GM11168 (cell line): ENCODE results near the gene WNT7B.

ENCODE experiments used
- in situ Hi-C: fragments of 300-500 bp; cut with MboI; formaldehyde crosslinking; loops from one replicate; pipeline ENCODE4 v1.12.0; 2022; ENCODE audit warnings: low sequenced_read_pairs; ENCODE audit not compliant: unreplicated experiment

Gene WNT7B

DNA sequence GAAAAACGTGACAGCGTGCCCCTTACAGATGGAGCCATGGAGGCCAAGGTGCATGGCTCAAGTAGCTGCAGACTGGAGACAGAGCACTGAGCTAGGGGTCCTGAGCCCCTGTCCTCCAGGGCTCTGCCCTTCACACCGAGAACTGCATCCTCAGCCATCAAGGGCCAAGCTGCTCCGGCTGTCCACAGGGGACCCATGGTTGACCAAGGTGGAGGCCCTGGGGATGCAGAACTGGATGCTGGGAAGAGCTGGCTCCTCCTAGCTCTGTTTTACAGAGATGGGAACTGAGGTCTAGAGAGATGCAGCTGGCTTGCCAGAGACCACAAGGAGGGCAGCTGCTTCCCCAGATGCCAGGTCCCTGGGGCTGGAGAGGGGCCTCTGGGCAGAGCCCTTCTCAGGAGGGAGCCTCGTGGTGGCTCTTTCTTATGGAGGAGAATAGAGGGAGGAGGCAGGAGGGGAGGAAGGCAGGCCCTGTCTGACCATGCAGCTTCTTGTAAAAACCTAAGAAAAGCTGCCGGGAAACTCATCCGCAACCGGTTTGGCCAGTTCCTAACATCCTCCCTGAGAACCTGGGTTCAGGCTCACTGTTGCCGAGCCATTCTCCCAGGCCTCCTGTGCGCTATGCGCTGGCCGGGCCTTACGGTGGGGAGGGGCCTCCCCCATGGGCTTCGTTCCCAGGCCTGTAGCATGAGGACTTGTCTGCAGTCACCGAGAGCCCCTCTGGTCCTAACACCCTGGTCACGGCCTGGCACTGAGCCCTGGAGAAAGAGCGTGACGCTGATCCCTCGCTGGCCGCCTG is 80.6 kb downstream of the WNT7B start:
- in situ Hi-C loops = no loop called here

DNA sequence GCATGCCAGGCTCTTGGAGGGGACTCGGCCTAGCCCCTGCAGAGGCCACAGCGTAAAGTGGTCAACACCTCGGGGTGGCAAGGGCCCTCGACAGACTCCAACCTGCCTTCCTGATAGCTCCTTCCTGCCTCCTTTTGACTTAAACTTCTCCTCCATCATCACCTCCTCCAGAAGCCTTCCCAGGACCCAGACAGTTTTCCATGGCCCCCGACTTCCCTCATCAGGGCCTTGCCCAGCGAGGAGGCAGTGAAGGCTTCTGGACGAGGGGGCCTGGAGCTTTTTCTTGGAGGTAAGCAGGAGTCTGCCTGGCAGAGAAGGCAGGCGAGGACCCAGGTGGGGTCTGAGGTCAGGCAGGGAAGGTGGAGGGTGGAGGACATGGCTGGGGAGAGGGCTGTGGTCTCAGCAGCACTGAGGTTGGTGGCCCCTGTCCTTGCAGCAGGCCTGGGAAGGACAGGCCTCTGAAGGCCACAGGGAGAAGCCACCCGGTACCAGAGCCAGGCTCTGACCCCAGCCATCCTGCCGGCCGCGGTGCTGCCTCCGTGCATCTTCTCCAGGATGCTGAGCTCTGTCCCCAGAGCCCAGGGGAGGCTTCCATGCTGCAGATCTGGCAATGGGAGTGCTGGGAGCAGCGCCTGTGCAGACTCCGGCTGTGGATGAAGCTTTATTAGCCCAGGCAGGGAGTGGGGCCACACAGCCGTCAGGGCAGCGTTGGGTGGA is 81.4 kb downstream of the WNT7B start:
- in situ Hi-C loops = no loop called here

DNA sequence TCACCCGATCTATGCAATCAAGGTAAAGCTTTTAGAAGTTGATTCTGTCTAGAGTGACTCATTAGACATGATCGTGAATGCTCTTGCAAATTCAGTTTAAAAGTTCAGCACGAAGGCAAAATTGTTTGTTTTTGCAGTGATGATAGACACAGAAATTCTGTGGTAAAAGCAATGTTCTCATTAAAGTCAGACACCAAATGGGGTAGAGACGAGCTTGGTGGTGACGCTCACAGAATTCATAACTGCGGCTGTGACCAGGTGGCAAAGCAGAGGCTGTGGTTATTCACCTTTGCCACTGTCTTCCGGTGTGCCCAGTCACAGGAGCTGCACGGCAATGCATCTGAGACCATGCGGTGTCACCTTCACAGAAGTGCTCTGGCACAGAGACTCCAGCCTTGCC is 83.4 kb downstream of the WNT7B start:
- in situ Hi-C loops = no loop called here

DNA sequence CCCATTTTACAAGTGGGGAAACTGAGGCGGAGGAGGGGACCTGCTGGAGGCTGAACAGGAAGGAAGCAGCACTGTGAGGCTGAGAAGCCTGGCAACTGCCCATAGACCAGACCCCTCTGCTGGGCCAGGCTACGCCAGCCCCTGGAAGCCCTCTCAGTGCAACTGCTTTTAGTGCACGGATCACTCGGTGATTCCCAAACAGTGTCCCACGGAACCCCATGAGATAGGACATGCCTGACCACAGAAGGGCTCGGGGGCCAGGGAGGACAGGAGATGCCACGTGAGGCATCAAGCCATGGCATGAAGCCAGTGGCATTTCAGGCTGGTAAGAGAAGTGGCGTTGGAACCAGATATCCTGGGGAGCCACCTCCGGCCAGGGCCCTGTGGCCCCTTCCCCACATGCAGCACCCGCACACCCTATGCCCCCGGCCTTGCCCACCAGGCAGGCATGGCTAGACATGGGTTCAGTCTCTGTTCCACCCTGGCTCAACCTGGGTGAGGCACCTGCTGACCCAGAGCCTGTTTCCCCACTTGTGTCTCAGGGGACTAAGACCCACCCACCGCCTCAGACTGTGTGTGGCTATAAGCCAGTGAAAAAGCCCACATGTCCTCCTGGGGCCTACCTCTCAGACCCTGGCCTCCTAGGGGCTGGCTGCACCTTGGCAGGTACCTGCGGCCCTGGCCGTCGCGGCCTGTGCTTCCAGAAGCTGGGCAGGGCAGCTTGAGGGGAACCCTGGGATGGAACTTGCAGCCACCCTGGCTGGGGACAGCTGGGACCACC is 84.1 kb downstream of the WNT7B start:
- in situ Hi-C loops = no loop called here

DNA sequence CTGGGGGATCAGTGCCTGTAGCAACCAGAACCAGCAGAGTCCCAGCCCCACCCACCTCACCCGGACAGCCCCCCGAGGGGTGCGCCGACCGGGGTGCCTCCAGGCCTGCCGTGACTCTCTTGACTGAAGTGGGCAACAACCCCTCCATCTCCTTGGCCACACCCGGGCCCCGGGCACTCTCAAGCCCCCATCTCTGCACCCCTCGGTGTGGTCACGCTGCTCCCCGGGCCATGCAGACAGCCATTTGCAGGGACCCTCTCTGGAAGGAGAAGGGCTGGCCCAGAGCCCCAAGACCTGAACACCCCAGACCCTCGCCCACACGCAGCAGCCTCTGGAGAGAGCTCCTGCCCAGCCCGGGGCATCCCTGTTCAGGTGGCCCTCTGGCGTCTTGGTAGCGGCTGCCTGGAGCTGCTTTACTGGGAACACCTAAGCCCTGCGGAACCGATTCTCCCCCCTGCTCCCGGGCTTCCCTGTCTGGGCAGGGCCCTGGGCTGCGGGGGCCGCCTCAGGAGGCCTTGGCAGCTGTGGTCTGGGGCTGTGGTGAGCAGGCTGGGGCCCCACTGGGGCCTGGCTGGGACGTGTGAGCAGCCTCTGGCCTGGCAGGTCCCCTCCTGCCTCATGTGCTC is 84.9 kb downstream of the WNT7B start:
- in situ Hi-C loops = no loop called here

DNA sequence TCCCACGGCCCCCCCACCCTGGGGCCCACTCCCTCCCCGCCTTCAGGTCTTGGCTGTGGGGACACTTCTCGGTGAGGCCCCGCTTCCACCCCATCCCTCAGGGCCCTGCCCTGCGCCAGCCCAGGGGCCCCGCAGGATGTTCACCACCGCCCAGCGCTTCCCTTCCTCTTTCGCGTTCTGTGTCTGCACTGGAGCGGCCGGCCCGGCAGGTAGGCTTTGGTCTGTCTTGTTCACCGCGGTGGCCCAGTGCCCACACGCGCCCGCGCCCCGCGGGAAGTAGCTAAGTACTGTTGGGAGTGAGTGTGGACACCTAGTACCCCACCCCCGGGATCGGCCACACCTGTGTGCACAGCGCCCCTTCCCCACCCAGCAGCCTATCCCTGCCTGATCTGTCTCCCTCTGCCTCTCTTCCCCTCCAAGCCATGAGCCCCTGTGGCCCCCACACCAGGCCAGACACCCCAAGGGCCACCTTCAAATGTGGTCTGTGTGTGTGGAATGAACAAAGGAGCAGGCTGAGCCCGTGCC is 85.4 kb downstream of the WNT7B start:
- in situ Hi-C loops = no loop called here

DNA sequence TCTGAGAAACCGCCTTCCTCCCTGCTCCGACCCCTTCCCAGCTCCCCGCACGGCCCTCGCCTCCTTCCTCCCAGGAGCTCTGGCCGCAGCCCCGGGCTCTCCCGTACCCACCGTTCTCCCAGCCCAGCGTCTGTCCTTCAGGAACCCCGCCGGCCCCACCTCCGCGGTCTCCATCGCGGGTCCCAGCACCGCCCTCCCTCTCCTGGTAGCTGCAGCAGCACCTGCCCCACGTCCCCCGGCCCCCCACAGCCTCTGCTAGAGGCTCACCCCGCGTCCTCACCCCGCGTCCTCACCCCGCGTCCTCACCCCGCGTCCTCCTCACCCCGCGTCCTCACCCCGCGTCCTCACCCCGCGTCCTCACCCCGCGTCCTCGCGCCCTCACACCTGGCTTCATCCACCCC is 85.9 kb downstream of the WNT7B start:
- in situ Hi-C loops = no loop called here

DNA sequence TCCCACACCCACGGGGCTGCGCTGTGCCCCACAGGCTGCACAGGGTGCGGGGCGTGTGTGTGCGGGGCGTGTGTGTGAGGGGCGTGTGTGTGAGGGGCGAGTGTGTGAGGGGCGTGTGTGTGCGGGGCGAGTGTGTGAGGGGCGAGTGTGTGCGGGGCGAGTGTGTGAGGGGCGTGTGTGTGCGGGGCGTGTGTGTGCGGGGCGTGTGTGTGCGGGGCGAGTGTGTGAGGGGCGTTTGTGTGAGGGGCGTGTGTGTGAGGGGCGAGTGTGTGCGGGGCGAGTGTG is 86.7 kb downstream of the WNT7B start:
- in situ Hi-C loops = no loop called here

DNA sequence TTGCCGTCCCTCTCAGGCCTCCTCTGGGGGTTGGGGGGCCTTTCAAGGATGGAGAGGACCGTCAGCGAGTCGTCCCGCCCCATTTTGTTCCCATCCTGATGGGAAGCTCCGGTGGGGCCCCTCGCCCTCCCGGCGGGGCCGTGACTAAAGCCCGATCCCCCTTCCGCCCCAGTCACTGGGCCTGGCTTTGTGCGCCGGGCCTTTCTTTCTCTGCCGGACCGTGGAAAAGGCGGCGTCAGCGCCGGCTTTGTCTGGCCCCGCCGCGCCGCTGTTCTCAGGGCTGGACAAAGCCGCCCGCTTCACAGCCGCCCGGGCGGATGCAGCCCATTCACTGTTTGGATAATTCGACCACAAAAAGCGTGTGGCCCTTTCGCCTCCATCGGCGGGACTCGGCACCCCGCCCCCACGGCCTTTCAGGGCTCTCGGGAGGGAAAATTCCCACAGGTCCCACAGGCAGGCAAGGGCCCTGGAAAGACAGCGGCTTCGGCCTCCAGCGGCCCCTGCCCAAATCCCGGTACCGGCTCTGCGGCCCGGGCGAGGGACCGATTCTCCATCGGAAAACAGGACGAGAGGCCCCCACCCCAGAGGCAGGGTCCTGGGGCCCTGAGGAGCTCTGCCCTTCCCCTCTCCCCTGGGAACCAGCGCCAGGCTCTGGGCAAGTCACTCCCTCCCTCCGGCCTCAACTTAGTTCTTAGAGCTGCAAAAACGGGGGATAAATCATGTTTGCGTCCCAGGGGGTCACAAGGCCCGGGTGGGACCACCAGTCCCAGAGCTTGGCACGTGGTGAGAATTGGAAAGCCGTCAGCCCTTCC is 87.2 kb downstream of the WNT7B start:
- in situ Hi-C loops = no loop called here

DNA sequence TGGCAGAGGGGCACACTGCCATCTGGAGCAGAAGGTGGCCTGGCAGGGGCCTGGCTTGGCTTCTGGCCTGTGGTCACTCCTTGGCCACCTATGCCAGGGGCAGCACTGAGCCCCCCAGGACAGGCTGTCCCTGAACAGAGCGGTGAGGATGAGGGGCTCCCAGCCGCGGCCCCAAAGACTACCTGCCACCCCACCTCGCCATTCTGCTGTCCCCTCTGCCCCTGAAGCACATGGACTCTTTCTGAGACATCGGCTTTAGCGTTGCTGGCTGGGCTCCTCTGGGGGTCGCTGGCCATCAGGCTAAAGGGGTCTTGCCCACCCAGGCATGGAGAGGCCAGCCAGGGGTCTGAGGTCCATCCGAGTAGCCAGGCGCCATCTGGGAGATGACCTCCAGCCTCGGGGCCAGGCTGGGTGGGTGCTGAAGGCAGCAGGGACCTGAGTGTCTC is 87.8 kb downstream of the WNT7B start:
- in situ Hi-C loops = no loop called here

DNA sequence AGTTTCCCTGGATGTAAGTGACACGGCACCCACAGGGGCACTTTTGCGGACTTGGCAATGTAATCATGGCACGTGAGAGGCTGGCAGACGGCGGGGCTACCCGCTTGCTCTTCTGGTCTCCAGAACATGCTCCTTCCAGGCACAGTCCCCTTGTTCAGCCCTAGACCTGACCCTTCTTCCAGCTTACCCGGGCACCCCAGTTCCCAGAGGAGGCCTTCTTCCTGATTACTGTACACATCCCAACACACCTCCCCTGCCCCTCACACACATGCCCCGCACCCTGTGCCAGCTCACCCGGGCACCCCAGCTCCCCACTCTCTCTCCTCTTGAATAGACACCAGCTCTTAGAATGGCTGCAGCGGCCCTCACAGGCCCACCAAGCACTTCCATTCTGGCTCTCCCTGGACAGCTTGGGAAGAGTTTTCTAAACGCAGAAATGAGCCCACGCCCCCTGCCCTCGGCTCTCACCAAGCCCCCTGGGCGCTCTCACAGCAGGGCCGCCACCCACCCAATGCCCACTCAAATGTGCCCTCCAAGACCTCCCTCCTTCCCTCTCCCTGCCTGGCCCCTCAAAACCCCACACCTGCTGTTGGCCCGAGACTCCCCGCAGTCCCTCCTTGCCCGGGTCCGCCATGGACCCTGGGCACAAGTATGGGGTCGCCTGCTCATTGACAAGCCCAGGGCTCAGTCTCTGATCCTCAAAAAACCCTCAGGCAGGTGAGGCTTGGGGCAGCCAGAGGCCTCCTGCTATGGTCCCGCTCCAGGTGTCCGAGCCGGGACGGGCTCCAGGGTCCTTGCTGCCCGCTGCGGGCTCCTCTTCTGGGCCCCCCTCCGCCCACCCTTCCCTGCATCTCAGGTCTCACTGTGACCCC is 88.5 kb downstream of the WNT7B start:
- in situ Hi-C loops = no loop called here

DNA sequence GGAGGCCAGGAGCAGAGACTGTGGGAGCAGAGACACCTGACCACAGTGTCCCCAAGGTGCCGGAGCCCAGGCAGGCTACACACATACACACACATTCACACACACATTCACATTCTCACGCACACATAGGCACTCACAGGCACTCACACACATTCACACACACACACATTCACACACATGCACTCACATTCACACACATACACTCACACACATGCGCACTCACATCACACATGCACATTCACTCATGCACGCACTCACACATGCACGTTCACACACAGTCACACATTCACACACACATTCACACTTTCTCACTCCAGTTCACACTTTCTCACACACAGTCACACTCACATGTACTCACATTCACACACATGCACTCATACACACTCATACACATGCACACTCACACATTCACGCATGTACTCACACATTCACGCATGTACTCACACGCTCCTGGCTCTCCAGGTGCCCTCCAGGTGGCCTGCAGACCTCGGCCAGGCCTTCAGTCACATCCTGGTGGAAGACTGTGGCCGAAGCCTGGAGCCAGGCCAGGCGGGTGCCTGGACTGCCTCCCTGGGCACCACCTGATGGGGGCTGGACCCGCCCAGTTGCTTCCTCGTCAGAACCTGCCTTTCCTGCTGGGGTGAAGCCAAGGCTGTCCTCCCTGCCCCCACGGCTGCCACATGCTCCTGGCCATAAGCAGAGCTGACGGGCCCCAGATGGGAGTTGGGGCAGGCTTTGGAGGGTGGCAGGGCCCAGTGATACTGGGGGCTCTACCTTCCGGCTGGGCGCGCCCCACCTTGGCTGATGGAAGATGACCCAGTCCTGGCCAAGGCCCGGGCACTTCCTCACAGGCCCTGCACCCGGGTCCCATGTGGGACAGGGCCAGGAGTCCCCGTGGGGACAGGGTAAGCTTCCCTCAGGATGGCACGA is 89.5 kb downstream of the WNT7B start:
- in situ Hi-C loops = no loop called here

DNA sequence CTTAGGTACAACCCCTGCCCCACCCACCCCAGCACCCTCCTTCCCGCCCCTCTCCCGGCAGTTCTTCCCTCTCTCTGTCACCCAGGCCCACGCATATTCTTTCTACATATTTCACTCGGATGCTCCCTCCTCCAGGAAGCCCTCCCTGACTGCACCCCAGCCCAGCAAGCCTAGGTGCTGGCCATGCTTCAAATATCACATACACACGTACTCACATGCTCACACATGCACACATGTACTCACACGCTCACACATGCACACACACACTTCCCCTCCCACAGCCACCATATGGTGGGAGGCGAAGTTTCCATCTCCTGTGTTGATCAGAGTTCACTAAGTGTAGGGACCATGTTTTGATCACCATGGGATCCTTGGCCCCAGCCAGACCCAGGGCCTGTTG is 90.4 kb downstream of the WNT7B start:
- in situ Hi-C loops = no loop called here

DNA sequence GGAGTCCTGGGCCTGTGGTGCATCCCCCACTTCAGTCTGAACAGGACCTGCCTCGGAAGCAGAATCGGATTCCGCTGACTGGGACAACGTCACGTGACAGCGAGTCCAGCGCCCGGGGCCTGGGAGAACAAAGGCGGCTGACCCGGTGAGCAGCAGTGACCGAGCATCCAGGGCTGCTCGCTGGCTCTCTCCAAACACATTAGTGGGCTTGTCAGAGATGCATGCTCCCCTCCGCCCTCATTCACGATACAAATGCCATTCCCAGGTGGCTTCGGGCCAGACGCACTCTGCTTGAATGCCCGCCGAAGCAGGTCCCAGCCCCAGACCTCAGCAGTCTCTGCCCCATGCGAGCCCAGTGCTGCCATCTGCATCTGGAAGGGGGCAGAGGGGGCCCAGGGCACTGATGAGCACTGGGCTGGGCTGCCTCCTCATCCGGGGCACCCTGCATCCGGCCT is 91.0 kb downstream of the WNT7B start:
- in situ Hi-C loops = no loop called here

DNA sequence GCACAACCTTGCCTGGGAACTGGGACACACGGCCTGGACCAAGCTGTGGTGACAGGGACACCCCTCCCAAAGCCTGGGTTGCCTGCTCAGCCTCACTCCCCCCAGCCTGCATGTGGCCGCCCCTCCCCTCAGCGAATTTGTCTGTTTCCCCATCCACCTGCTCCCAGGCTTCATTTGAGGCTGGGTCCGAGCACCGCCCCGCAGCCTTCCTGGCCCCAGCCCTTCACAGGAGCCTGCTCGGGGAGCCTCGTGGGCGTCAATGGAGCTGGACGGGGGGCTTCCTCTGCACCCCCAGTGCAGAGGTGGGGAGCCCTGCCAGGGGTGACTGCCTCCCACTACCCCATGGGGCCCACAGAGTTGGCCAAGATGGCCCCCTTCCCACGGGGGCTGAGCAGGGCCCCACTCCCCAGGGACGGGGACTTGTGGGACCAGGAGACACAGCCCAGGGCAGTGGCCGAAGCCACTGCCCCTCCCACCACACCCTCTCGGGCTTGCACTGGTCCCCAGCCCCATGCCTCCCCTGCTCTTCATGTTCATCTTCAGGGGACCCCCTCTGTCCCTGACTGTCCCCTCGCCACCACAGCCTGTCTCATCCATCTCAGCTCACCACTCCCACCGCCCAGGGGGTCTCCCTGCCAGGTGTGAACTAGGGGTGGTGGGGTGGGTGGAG is 91.7 kb downstream of the WNT7B start:
- in situ Hi-C loops = no loop called here

DNA sequence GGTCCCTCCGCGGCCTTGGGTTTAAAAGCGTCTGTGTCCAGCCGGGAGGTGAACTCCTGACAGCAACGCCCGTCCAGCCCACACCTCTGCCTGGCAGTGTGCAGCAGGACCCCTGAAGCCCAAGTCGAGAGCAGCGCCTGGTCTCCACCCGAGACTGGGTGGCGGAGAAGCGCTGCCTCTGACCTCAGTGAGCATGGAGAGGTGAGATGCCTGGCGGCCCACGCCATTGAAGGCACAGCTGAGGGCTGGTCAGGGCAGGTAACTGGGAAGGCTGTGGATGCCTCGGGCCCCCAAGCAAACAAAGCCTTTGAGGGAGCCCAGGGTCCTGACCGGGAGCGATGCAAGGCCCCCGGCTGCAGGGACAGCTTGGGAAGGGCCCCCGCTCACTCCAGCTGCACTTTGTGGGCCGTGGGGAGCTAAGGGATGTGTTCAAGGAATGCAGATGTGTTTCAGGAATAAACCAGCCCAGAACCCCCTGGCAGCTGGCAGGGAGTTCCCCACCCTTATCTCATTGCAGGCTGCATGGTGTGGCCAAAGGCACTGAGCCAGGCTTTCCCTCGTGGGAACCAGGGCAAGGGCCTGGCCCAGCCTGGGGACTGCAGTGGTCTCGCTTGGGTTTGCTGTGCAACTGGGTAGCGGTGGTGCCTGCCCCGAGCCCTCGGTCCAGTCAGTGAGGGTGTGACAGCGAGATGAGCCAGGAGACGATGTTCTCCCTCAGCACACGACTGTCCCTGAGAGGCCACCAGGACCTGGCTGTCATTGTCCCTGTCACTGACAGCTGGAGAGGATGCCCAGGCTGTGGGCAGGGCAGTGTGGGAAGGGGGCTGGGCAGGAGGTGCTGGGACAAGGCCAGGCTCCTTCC is 92.5 kb downstream of the WNT7B start:
- in situ Hi-C loops = no loop called here
